BE2C (cell line): ENCODE measurements around the gene PRSS56.

Experiments used
- DNase-seq: peaks from one replicate; pipeline ENCODE4 v3.0.0-alpha.2; 2020
- H3K27me3 ChIP-seq: fragments of 250-450 bp; sonication (Bioruptor Pico); 2 replicates; pipeline ENCODE4 v1.5.1; 2020; ENCODE audit warnings: mild to moderate bottlenecking
- H3K36me3 ChIP-seq: fragments of 250-450 bp; sonication (Bioruptor Pico); 2 replicates; pipeline ENCODE4 v1.5.1; 2020; ENCODE audit warnings: mild to moderate bottlenecking
- H3K4me1 ChIP-seq: fragments of 250-450 bp; sonication (Bioruptor Pico); 2 replicates; pipeline ENCODE4 v1.5.1; 2020
- H3K4me3 ChIP-seq: 2 replicates; pipeline ENCODE4 v1.5.1; 2011; ENCODE audit warnings: low read depth, low read length
- H3K9me3 ChIP-seq: fragments of 250-450 bp; sonication (Bioruptor Pico); 2 replicates; pipeline ENCODE4 v1.5.1; 2020
- TF ChIP-seq, protein P1 (sequence below): IDR thresholded peaks from 2 replicates; pipeline ENCODE4 v1.5.1; 2012; ENCODE audit warnings: mild to moderate bottlenecking, low read depth, low read length

Gene PRSS56

DNA sequence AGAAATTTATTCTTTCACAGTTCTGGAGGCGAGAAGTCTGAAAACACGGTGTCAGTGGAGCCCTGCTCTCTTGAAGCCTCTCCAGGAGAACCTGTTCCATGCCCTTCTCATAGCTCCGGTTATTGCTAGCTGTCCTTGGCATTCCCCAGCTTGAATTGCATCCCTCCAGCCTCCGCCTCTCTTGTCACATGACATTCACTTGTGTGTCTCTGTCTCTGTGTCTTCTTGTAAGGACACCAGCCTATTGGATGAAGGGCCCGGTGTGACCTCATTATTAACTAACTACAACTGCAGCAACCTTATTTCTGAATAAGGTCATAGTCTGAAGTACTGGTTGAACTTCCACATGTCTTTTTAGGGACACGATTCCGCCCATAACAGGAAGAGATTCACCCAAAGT lies 4.5 kb upstream of the PRSS56 start:
- Histone ChIP-seq H3K4me3 (no peak overlapping the region), H3K36me3 (no peaks in the 10 kb centered on the region), H3K9me3 (no peaks in the 10 kb centered on the region), H3K27me3 (no peaks in the 10 kb centered on the region), H3K4me1 (peaks cover 18% of the 10 kb centered on the region)
- TF ChIP-seq, protein P1, sequence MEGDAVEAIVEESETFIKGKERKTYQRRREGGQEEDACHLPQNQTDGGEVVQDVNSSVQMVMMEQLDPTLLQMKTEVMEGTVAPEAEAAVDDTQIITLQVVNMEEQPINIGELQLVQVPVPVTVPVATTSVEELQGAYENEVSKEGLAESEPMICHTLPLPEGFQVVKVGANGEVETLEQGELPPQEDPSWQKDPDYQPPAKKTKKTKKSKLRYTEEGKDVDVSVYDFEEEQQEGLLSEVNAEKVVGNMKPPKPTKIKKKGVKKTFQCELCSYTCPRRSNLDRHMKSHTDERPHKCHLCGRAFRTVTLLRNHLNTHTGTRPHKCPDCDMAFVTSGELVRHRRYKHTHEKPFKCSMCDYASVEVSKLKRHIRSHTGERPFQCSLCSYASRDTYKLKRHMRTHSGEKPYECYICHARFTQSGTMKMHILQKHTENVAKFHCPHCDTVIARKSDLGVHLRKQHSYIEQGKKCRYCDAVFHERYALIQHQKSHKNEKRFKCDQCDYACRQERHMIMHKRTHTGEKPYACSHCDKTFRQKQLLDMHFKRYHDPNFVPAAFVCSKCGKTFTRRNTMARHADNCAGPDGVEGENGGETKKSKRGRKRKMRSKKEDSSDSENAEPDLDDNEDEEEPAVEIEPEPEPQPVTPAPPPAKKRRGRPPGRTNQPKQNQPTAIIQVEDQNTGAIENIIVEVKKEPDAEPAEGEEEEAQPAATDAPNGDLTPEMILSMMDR, result no peak
- DNase-seq, result no peak

DNA sequence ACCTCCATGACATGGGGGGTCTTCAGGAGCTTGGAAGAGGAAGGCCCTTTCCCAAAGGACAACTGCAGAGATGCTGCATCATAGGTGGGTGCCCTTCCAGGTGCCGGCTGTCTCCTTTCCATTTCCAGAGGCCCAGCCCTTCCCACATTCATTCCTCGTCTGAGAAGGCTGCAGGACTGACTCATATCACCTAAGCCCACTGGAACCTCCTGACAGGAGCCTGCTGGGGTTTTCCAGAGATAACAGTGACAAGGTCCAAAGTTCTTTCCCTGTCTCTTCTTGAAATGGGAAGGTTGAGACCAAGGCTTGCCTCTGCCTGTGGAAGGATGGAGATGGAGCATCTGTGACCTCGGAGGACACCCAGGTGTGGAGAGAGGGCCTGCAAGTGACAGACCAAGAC lies 3.6 kb upstream of the PRSS56 start:
- Histone ChIP-seq H3K4me1 (peaks cover 15% of the 10 kb centered on the region), H3K4me3 (no peak overlapping the region), H3K27me3 (no peaks in the 10 kb centered on the region), H3K9me3 (no peaks in the 10 kb centered on the region), H3K36me3 (no peaks in the 10 kb centered on the region)
- DNase-seq, result no peak
- TF ChIP-seq, protein P1, result no peak

DNA sequence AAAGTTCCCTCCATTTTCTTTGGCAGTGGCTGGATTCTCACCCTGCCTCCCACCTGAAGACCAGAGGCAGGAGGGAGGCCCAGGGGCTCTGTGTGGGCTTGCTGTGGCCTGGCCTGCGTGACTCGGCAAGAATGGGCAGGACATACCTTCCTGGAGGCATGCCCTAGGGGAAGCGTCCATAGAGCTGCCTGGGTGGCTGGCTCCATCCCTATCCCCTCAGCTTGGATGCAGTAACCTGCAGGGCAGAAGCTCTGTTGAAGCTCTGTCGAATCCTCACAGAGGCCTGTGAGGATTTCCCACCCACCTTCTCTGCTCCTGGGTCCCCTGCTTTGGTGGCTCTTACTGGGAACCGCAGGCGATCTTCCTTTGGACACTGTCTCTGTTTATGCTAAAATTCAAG lies 1.3 kb upstream of the PRSS56 start:
- Histone ChIP-seq H3K9me3 (no peaks in the 10 kb centered on the region), H3K36me3 (no peaks in the 10 kb centered on the region), H3K4me3 (no peak overlapping the region), H3K4me1 (no peaks in the 10 kb centered on the region), H3K27me3 (peaks cover 17% of the 10 kb centered on the region)
- no peak for DNase-seq
- TF ChIP-seq, protein P1, result no peak

DNA sequence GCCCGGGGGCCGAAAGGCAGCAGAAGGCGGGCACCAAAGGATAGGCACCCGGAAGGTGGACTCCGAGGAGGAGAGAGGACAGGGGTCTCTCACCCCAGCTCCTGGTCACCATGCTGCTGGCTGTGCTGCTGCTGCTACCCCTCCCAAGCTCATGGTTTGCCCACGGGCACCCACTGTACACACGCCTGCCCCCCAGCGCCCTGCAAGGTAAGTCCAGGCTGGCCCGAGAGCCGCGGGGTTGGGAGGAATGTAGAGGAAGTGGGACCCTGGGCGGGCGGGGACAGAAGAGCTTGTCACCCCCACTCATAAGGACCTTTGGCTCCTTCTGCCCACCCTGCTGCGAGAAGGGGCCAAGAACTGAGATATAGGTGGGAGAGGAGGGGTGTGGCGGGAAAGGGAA lies 301 bp downstream of the PRSS56 start:
- H3K4me1 ChIP-seq, result peaks cover 4% of the 10 kb centered on the region
- peaks cover 21% of the 10 kb centered on the region for H3K27me3 ChIP-seq
- no peaks in the 10 kb centered on the region for H3K36me3 ChIP-seq
- TF ChIP-seq, protein P1, result no peak
- no peaks in the 10 kb centered on the region for H3K9me3 ChIP-seq
- no peak for DNase-seq
- H3K4me3 ChIP-seq, result no peak overlapping the region

DNA sequence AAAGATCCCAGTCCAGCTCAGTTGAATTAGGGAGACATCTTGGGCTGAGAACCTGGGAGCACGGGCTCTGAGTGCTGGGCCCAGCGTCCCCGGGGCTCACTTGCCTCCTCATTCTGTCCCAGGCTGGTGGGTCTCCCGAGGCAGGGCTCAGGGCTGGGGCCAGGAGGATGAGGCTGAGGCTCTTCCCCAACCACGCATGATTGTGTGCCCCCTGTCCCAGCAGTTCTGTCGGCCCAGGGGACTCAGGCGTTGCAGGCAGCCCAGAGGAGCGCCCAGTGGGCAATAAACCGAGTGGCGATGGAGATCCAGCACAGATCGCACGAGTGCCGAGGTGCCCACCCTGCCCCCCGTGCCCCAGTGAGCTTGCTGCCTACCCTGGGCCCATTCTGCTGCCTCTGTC lies 910 bp downstream of the PRSS56 start:
- Histone ChIP-seq H3K9me3 (no peaks in the 10 kb centered on the region), H3K4me1 (peaks cover 6% of the 10 kb centered on the region), H3K36me3 (no peaks in the 10 kb centered on the region), H3K4me3 (no peak overlapping the region), H3K27me3 (peaks cover 21% of the 10 kb centered on the region)
- TF ChIP-seq, protein P1, result no peak
- no peak for DNase-seq

DNA sequence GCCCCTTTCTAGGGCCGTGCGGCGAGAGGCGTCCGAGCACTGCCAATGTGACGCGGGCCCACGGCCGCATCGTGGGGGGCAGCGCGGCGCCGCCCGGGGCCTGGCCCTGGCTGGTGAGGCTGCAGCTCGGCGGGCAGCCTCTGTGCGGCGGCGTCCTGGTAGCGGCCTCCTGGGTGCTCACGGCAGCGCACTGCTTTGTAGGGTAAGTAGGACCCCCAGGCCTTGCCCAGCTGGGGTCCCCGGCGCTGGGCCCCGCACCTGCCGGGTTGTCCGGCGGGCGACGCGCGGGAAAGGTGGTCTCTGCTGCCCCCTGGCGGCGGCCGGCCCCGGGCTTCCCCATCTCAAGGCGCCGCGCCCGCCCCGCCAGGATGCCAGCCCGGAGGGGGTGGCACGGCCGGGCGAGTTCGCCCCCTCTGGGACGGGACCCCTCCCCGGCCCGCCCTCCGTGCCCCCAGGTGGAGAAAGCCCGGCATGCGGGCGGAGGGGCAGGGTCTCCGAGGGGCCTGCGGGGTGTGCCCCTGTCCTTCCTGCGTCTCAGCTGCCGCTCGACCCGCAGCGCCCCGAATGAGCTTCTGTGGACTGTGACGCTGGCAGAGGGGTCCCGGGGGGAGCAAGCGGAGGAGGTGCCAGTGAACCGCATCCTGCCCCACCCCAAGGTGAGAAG lies 1.9 kb downstream of the PRSS56 start:
- H3K36me3 ChIP-seq, result no peaks in the 10 kb centered on the region
- DNase-seq, result peak; percentile 73
- no peaks in the 10 kb centered on the region for H3K9me3 ChIP-seq
- TF ChIP-seq, protein P1, result peak; percentile 48
- peaks cover 21% of the 10 kb centered on the region for H3K27me3 ChIP-seq
- peaks cover 6% of the 10 kb centered on the region for H3K4me1 ChIP-seq
- H3K4me3 ChIP-seq, result no peak overlapping the region
